H9 (cell line): ENCODE data around the gene PCDH9. TPM values are rescaled to one million over a fixed set of nuclear protein-coding genes. Genes with fewer than 3 reads are reported as not detected.

Experiments
- DNase-seq: peaks from one replicate; pipeline ENCODE4 v3.0.0-alpha.2; 2017
- H2AFZ ChIP-seq: one replicate; pipeline ENCODE4 v1.6.1; 2013; ENCODE audit warnings: mild to moderate bottlenecking, low read length, control low read depth, moderate library complexity
- H2AK5ac ChIP-seq: 2 replicates; pipeline ENCODE4 v1.6.1; 2013; ENCODE audit warnings: low read length, control low read depth, mixed read lengths; ENCODE audit not compliant: insufficient read length
- H2BK120ac ChIP-seq: one replicate; pipeline ENCODE4 v1.6.1; 2013; ENCODE audit warnings: low read depth, mild to moderate bottlenecking, low read length, control low read depth, inconsistent platforms; ENCODE audit not compliant: poor library complexity, severe bottlenecking
- H2BK12ac ChIP-seq: 2 replicates; pipeline ENCODE4 v1.6.1; 2013; ENCODE audit warnings: low read length, control low read depth, mixed read lengths, low read depth; ENCODE audit not compliant: insufficient read length
- H2BK15ac ChIP-seq: 2 replicates; pipeline ENCODE4 v1.6.1; 2013; ENCODE audit warnings: low read depth, low read length, control low read depth
- H2BK20ac ChIP-seq: one replicate; pipeline ENCODE4 v1.6.1; 2013; ENCODE audit warnings: low read depth, mild to moderate bottlenecking, low read length, control low read depth, inconsistent platforms; ENCODE audit not compliant: poor library complexity, severe bottlenecking
- H2BK5ac ChIP-seq: 2 replicates; pipeline ENCODE4 v1.6.1; 2013; ENCODE audit warnings: low read length, control low read depth, mixed read lengths; ENCODE audit not compliant: insufficient read length
- H3K14ac ChIP-seq: 2 replicates; pipeline ENCODE4 v1.6.1; 2013; ENCODE audit warnings: low read length, control low read depth; ENCODE audit not compliant: insufficient read depth
- H3K18ac ChIP-seq: 2 replicates; pipeline ENCODE4 v1.6.1; 2013; ENCODE audit warnings: low read depth, mild to moderate bottlenecking, mixed read lengths, low read length, control low read depth; ENCODE audit not compliant: insufficient read length
- H3K23ac ChIP-seq: 2 replicates; pipeline ENCODE4 v1.6.1; 2013; ENCODE audit warnings: low read length, control low read depth, mixed read lengths, low read depth; ENCODE audit not compliant: insufficient read length
- H3K23me2 ChIP-seq: 2 replicates; pipeline ENCODE4 v1.6.1; 2013; ENCODE audit warnings: low read depth, mild to moderate bottlenecking, mixed read lengths, low read length, control low read depth; ENCODE audit not compliant: insufficient read length, poor library complexity, severe bottlenecking
- H3K27ac ChIP-seq: 2 replicates; pipeline ENCODE4 v1.5.1; 2013; ENCODE audit warnings: low read length, control low read depth, mixed read lengths, low read depth; ENCODE audit not compliant: insufficient read length
- H3K27me3 ChIP-seq: 2 replicates; pipeline ENCODE4 v1.6.1; 2013; ENCODE audit warnings: low read length, control low read depth, inconsistent platforms; ENCODE audit not compliant: insufficient read depth
- H3K4ac ChIP-seq: 2 replicates; pipeline ENCODE4 v1.6.1; 2013; ENCODE audit warnings: low read depth, mild to moderate bottlenecking, control low read depth, inconsistent platforms, low read length, moderate library complexity
- H3K4me1 ChIP-seq: 2 replicates; pipeline ENCODE4 v1.6.1; 2013; ENCODE audit warnings: low read length, control low read depth, inconsistent platforms; ENCODE audit not compliant: insufficient read depth
- H3K4me2 ChIP-seq: 2 replicates; pipeline ENCODE4 v1.6.1; 2013; ENCODE audit warnings: low read length, control low read depth, mixed read lengths; ENCODE audit not compliant: insufficient read length, insufficient read depth
- H3K56ac ChIP-seq: 2 replicates; pipeline ENCODE4 v1.6.1; 2013; ENCODE audit warnings: low read depth, mild to moderate bottlenecking, mixed read lengths, low read length, control low read depth; ENCODE audit not compliant: insufficient read length
- H3K79me1 ChIP-seq: 2 replicates; pipeline ENCODE4 v1.6.1; 2013; ENCODE audit warnings: low read depth, mild to moderate bottlenecking, moderate library complexity, low read length, control low read depth, inconsistent platforms; ENCODE audit not compliant: insufficient read depth, poor library complexity, severe bottlenecking
- H3K79me2 ChIP-seq: 2 replicates; pipeline ENCODE4 v1.6.1; 2013; ENCODE audit warnings: low read length, control low read depth, inconsistent platforms; ENCODE audit not compliant: insufficient read depth
- H3K9ac ChIP-seq: 2 replicates; pipeline ENCODE4 v1.6.1; 2013; ENCODE audit warnings: low read length, control low read depth, mixed read lengths; ENCODE audit not compliant: insufficient read length; ENCODE audit errors: extremely low read depth
- H3K9me3 ChIP-seq: one replicate; pipeline ENCODE4 v1.6.1; 2013; ENCODE audit warnings: low read depth, low read length, inconsistent platforms; ENCODE audit not compliant: control insufficient read depth
- H3T11ph ChIP-seq: one replicate; pipeline ENCODE4 v1.6.1; 2013; ENCODE audit warnings: mild to moderate bottlenecking, low read length, control low read depth, inconsistent platforms
- H4K20me1 ChIP-seq: one replicate; pipeline ENCODE4 v1.6.1; 2013; ENCODE audit not compliant: control insufficient read depth, insufficient read length, insufficient read depth
- H4K5ac ChIP-seq: 2 replicates; pipeline ENCODE4 v1.6.1; 2013; ENCODE audit warnings: low read depth, mild to moderate bottlenecking, mixed read lengths, low read length, control low read depth; ENCODE audit not compliant: insufficient read length
- H4K8ac ChIP-seq: replicated peaks from 2 replicates; pipeline ENCODE4 v1.6.1; 2013; ENCODE audit warnings: low read length, control low read depth, mixed read lengths, low read depth; ENCODE audit not compliant: insufficient read length
- H4K91ac ChIP-seq: 2 replicates; pipeline ENCODE4 v1.6.1; 2013; ENCODE audit warnings: low read depth, mild to moderate bottlenecking, moderate library complexity, mixed read lengths, low read length, control low read depth; ENCODE audit not compliant: insufficient read length
- H3K27ac Mint-ChIP-seq, 3 experiments: 2 replicates in 2 of 3; 3 replicates in 1 of 3; pipeline ENCODE4 v1.8.0; 2020 to 2021; ENCODE audit warnings: mixed read lengths in 3 of 3, mild to moderate bottlenecking in 1 of 3, moderate library complexity in 1 of 3
- H3K27me3 Mint-ChIP-seq: 2 replicates; pipeline ENCODE4 v1.8.0; 2021; ENCODE audit warnings: low read depth, mild to moderate bottlenecking, moderate library complexity, mixed read lengths
- H3K36me3 Mint-ChIP-seq, 3 experiments: 2 replicates in 2 of 3; 3 replicates in 1 of 3; pipeline ENCODE4 v1.8.0; 2020 to 2021; ENCODE audit warnings: low read depth in 3 of 3, mixed read lengths in 3 of 3; ENCODE audit not compliant: insufficient read depth in 1 of 3
- H3K4me1 Mint-ChIP-seq, 2 experiments: 2 replicates each; pipeline ENCODE4 v1.8.0; 2020; ENCODE audit warnings: mixed read lengths in 2 of 2
- H3K4me3 Mint-ChIP-seq, 2 experiments: 2 replicates in 1 of 2; 3 replicates in 1 of 2; pipeline ENCODE4 v1.8.0; 2020 to 2021; ENCODE audit warnings: mild to moderate bottlenecking in 2 of 2, mixed read lengths in 2 of 2, moderate library complexity in 1 of 2
- H3K9me3 Mint-ChIP-seq, 2 experiments: 2 replicates in 1 of 2; 3 replicates in 1 of 2; pipeline ENCODE4 v1.8.0; 2020; ENCODE audit warnings: mild to moderate bottlenecking in 2 of 2, mixed read lengths in 2 of 2, moderate library complexity in 1 of 2
- CTCF ChIP-seq: fragments of 200-600 bp; sonication (generic); conservative IDR thresholded peaks from 3 replicates; pipeline ENCODE4 v1.8.0; 2021; ENCODE audit warnings: antibody characterized with exemption, mild to moderate bottlenecking
- WGBS: extraction: QIAGEN DNeasy Blood & Tissue Kit; methylation state at CpG from one replicate; pipeline ENCODE4 v1.1.7; 2013; ENCODE audit warnings: missing lambda C conversion rate, low lambda C conversion rate, mixed read lengths; ENCODE audit not compliant: insufficient read length; ENCODE audit errors: extremely low coverage; 5-methylcytosine and 5-hydroxymethylcytosine counted together
- total RNA-seq: library from RNA; stranded (reverse); gene quantifications from 2 replicates; pipeline ENCODE4 v1.2.1, GENCODE V29; 2021

PCDH9 gene
- total RNA-seq, 1 experiment from 2014 or later: 0.11 TPM

GRCh38 chr13:67228916-67229315, 1.2 kb downstream of the PCDH9 start:
- H3K79me2 ChIP-seq: no peaks in the 10 kb centered on the region
- Mint-ChIP-seq H3K27me3 (peaks cover 19% of the 10 kb centered on the region), H3K9me3 (no peaks in the 10 kb centered on the region), H3K27ac (no peak overlapping the region), H3K4me3 (no peak overlapping the region), H3K4me1 (peaks cover 3 to 6% of the 10 kb centered on the region in 2 experiments; a peak in 3 of 4 replicates), H3K36me3 (no peaks in the 10 kb centered on the region)
- H3K79me1 ChIP-seq: no peaks in the 10 kb centered on the region
- no peak overlapping the region for H2AK5ac ChIP-seq
- H2BK12ac ChIP-seq: no peak overlapping the region
- no peak overlapping the region for H3K4me2 ChIP-seq
- WGBS: no CpG with 5 or more reads among the region's 6 CpGs
- no peak overlapping the region for H2BK20ac ChIP-seq
- H2AFZ ChIP-seq: no peak overlapping the region
- H3K27ac ChIP-seq: no peak overlapping the region
- no peak for TF ChIP-seq CTCF
- H3K14ac ChIP-seq: no peak overlapping the region
- no peak overlapping the region for H3K4ac ChIP-seq
- no peaks in the 10 kb centered on the region for H3K4me1 ChIP-seq
- no peaks in the 10 kb centered on the region for H3K9me3 ChIP-seq
- no peaks in the 10 kb centered on the region for H4K20me1 ChIP-seq
- no peak overlapping the region for H4K91ac ChIP-seq
- no peak overlapping the region for H3K18ac ChIP-seq
- no peak overlapping the region for H3K56ac ChIP-seq
- H3K23me2 ChIP-seq: peaks cover 18% of the 10 kb centered on the region
- H3K23ac ChIP-seq: no peak overlapping the region
- no peak overlapping the region for H2BK120ac ChIP-seq
- no peaks in the 10 kb centered on the region; the same call in 1 of the 2 replicates for H3K27me3 ChIP-seq
- H3K9ac ChIP-seq: no peak overlapping the region
- no peak overlapping the region for H2BK5ac ChIP-seq
- DNase-seq: no peak
- no peak overlapping the region for H4K8ac ChIP-seq
- no peak overlapping the region for H3T11ph ChIP-seq
- H4K5ac ChIP-seq: no peak overlapping the region
- H2BK15ac ChIP-seq: no peak overlapping the region
